Posterior cingulate gyrus (tissue), 11 donors: ENCODE data around the gene DSC3.

Experiments used
- DNase-seq, 10 donors: peaks; one replicate each; pipeline versions ENCODE4 v3.0.0 to v3.0.0-alpha.2; 2020 to 2021; ENCODE audit warnings: mixed read lengths in 3 of 10
- intact Hi-C: fragments of 100-400 bp; cut with DNase I; formaldehyde crosslinking; loops from one replicate; pipeline ENCODE4 v1.15.1; 2023

Gene DSC3

GRCh38 chr18:31042406-31043181 is at the start of gene DSC3:
TSS of gene DSC3 (minus strand) at chr18:31042742. CDS start at chr18:31042660, 82 bp downstream.
- intact Hi-C loops, result no loop called here
- peak in 4 of 10 donors; percentile 8 to 77 (median 70) for DNase-seq

- no peak for DNase-seq
- intact Hi-C loops, result no loop called here
These were observed 48.8 kb upstream of the DSC3 start for GRCh38 chr18:31091350-31091749.

GRCh38 chr18:31088532-31088931 is 46.0 kb upstream of the DSC3 start:
- DNase-seq, result no peak

GRCh38 chr18:31079973-31080372 is 37.4 kb upstream of the DSC3 start:
- DNase-seq, result no peak
- intact Hi-C loops, result no loop called here

More at GRCh38 chr18:31088532-31088931, 46.0 kb upstream of the DSC3 start:
- intact Hi-C loops, result no loop called here

GRCh38 chr18:31077878-31078277 is 35.3 kb upstream of the DSC3 start:
- intact Hi-C loops, result no loop called here

GRCh38 chr18:31072175-31072574 is 29.6 kb upstream of the DSC3 start:
- DNase-seq, result no peak
- intact Hi-C loops, result no loop called here

More at GRCh38 chr18:31077878-31078277, 35.3 kb upstream of the DSC3 start:
- DNase-seq, result no peak

GRCh38 chr18:31070206-31070605 is 27.7 kb upstream of the DSC3 start:
- intact Hi-C loops, result no loop called here
- no peak for DNase-seq

GRCh38 chr18:31066266-31066665 is 23.7 kb upstream of the DSC3 start:
- intact Hi-C loops, result no loop called here
- DNase-seq, result no peak

GRCh38 chr18:31065036-31065773 is 22.7 kb upstream of the DSC3 start:
- DNase-seq, result no peak
- intact Hi-C loops, result no loop called here

- intact Hi-C loops, result no loop called here
- no peak for DNase-seq
These were observed 21.6 kb upstream of the DSC3 start for GRCh38 chr18:31064130-31064529.

- no peak for DNase-seq
- intact Hi-C loops, result no loop called here
These were observed 19.4 kb upstream of the DSC3 start for GRCh38 chr18:31061945-31062344.

GRCh38 chr18:31058897-31059296 is 16.4 kb upstream of the DSC3 start:
- intact Hi-C loops, result no loop called here
- DNase-seq, result no peak

GRCh38 chr18:31057917-31058316 is 15.4 kb upstream of the DSC3 start:
- DNase-seq, result no peak
- intact Hi-C loops, result no loop called here

GRCh38 chr18:31057051-31057450 is 14.5 kb upstream of the DSC3 start:
- no peak for DNase-seq
- intact Hi-C loops, result no loop called here

- intact Hi-C loops, result no loop called here
- DNase-seq, result no peak
These were observed 13.8 kb upstream of the DSC3 start for GRCh38 chr18:31056296-31056695.

GRCh38 chr18:31050635-31051034 is 8.1 kb upstream of the DSC3 start:
- DNase-seq, result no peak
- intact Hi-C loops, result no loop called here

- no peak for DNase-seq
- intact Hi-C loops, result no loop called here
These were observed 6.6 kb upstream of the DSC3 start for GRCh38 chr18:31049189-31049588.

GRCh38 chr18:31048216-31048615 is 5.7 kb upstream of the DSC3 start:
- no peak for DNase-seq

GRCh38 chr18:31046916-31047315 is 4.4 kb upstream of the DSC3 start:
- no peak for DNase-seq
- intact Hi-C loops, result no loop called here

More at GRCh38 chr18:31048216-31048615, 5.7 kb upstream of the DSC3 start:
- intact Hi-C loops, result no loop called here

GRCh38 chr18:31045599-31045998 is 3.1 kb upstream of the DSC3 start:
- intact Hi-C loops, result no loop called here
- no peak for DNase-seq

- DNase-seq, result no peak
- intact Hi-C loops, result no loop called here
These were observed 2.4 kb upstream of the DSC3 start for GRCh38 chr18:31044926-31045325.

GRCh38 chr18:31043709-31044108 is 1.2 kb upstream of the DSC3 start:
- no peak for DNase-seq
- intact Hi-C loops, result no loop called here
